Calu3 (cell line): ENCODE measurements around the gene CDH18. TPM values are rescaled to one million over a fixed set of nuclear protein-coding genes. Genes with fewer than 3 reads are reported as not detected.

Experiments used
- Bru-seq: library from RNA; stranded (reverse); fragments of 400-500 nt; gene quantifications from one replicate; lab custom pipeline; 2021; lab: Mats Ljungman, UMichigan
- BruChase-seq, 2 experiments: library from RNA; stranded (reverse); fragments of 400-500 nt; gene quantifications; one replicate each; lab custom pipeline; 2021; lab: Mats Ljungman, UMichigan
- BruUV-seq: library from RNA; stranded (reverse); fragments of 400-500 nt; replicated peaks from 2 replicates; lab custom pipeline; 2021; lab: Mats Ljungman, UMichigan
- CTCF ChIA-PET: fragments of 300-600 bp; sonication (Branson Sonifier 250); formaldehyde crosslinking; loops from one replicate; lab custom pipeline; 2022; ENCODE audit warnings: antibody characterized with exemption; lab: Charles Lee
- DNase-seq: peaks from one replicate; pipeline ENCODE4 v3.0.0; 2022
- H3K27ac Mint-ChIP-seq: one replicate; pipeline ENCODE4 v1.8.0; 2022; ENCODE audit warnings: mixed read lengths; ENCODE audit not compliant: unreplicated experiment
- H3K27me3 Mint-ChIP-seq: one replicate; pipeline ENCODE4 v1.8.0; 2022; ENCODE audit warnings: mixed read lengths; ENCODE audit not compliant: unreplicated experiment
- H3K36me3 Mint-ChIP-seq: one replicate; pipeline ENCODE4 v1.8.0; 2022; ENCODE audit warnings: mild to moderate bottlenecking, moderate library complexity, mixed read lengths; ENCODE audit not compliant: insufficient read depth, unreplicated experiment
- H3K4me1 Mint-ChIP-seq: one replicate; pipeline ENCODE4 v1.8.0; 2022; ENCODE audit warnings: mild to moderate bottlenecking, low read depth, mixed read lengths; ENCODE audit not compliant: unreplicated experiment
- H3K4me3 Mint-ChIP-seq: one replicate; pipeline ENCODE4 v1.8.0; 2022; ENCODE audit warnings: mild to moderate bottlenecking, low read depth, moderate library complexity, mixed read lengths; ENCODE audit not compliant: unreplicated experiment
- H3K9me3 Mint-ChIP-seq: one replicate; pipeline ENCODE4 v1.8.0; 2022; ENCODE audit warnings: low read depth, mixed read lengths; ENCODE audit not compliant: unreplicated experiment
- intact Hi-C: fragments of 100-400 bp; cut with micrococcal nuclease; formaldehyde crosslinking; loops from one replicate; pipeline ENCODE4 v1.10.0; 2022; ENCODE audit not compliant: unreplicated experiment
- long read RNA-seq: library from polyadenylated mRNA; stranded (forward); transcript quantifications from one replicate; pipeline ENCODE4 v2.0.0, GENCODE V29; 2022
- total RNA-seq: library from RNA; stranded (reverse); gene quantifications from 2 replicates; pipeline ENCODE4 v1.2.3, GENCODE V29; 2022
- TF ChIP-seq, protein P1 (sequence below): fragments of 200-600 bp; IDR thresholded peaks from one replicate; pipeline ENCODE4 v1.8.0; 2022; ENCODE audit warnings: antibody characterized with exemption; ENCODE audit not compliant: unreplicated experiment

Gene CDH18, protein sequence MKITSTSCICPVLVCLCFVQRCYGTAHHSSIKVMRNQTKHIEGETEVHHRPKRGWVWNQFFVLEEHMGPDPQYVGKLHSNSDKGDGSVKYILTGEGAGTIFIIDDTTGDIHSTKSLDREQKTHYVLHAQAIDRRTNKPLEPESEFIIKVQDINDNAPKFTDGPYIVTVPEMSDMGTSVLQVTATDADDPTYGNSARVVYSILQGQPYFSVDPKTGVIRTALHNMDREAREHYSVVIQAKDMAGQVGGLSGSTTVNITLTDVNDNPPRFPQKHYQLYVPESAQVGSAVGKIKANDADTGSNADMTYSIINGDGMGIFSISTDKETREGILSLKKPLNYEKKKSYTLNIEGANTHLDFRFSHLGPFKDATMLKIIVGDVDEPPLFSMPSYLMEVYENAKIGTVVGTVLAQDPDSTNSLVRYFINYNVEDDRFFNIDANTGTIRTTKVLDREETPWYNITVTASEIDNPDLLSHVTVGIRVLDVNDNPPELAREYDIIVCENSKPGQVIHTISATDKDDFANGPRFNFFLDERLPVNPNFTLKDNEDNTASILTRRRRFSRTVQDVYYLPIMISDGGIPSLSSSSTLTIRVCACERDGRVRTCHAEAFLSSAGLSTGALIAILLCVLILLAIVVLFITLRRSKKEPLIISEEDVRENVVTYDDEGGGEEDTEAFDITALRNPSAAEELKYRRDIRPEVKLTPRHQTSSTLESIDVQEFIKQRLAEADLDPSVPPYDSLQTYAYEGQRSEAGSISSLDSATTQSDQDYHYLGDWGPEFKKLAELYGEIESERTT
- total RNA-seq (not detected in 2 replicates), Bru-seq, nascent RNA (percentile 3 among the genes with signal in this experiment), BruChase-seq, experiment 1, labeled RNA remaining after a 6-hour chase (percentile 1 among the genes with signal in this experiment), BruChase-seq, experiment 2, labeled RNA remaining after a 2-hour chase (percentile 2 among the genes with signal in this experiment)
- long read RNA-seq: 0 reads

- TF ChIP-seq, protein P1, sequence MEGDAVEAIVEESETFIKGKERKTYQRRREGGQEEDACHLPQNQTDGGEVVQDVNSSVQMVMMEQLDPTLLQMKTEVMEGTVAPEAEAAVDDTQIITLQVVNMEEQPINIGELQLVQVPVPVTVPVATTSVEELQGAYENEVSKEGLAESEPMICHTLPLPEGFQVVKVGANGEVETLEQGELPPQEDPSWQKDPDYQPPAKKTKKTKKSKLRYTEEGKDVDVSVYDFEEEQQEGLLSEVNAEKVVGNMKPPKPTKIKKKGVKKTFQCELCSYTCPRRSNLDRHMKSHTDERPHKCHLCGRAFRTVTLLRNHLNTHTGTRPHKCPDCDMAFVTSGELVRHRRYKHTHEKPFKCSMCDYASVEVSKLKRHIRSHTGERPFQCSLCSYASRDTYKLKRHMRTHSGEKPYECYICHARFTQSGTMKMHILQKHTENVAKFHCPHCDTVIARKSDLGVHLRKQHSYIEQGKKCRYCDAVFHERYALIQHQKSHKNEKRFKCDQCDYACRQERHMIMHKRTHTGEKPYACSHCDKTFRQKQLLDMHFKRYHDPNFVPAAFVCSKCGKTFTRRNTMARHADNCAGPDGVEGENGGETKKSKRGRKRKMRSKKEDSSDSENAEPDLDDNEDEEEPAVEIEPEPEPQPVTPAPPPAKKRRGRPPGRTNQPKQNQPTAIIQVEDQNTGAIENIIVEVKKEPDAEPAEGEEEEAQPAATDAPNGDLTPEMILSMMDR: no peak
- Mint-ChIP-seq H3K27ac (no peak within 1 kb of the TSS), H3K4me3 (peak within 1 kb of the TSS; percentile 43), H3K4me1 (no peaks in the 10 kb centered on the region), H3K9me3 (no peaks in the 10 kb centered on the region), H3K27me3 (no peaks in the 10 kb centered on the region), H3K36me3 (no peaks in the 10 kb centered on the region)
- CTCF ChIA-PET: no interaction called here
- intact Hi-C loops: no loop called here
- peak; percentile 29 for DNase-seq
- BruUV-seq: no TSS peak
Observed at GRCh38 chr5:19987612-19988361, at the start of gene CDH18. TSS of gene CDH18 (minus strand) at chr5:19988200. CDS start at chr5:19838986, 149,214 bp downstream.

DNA sequence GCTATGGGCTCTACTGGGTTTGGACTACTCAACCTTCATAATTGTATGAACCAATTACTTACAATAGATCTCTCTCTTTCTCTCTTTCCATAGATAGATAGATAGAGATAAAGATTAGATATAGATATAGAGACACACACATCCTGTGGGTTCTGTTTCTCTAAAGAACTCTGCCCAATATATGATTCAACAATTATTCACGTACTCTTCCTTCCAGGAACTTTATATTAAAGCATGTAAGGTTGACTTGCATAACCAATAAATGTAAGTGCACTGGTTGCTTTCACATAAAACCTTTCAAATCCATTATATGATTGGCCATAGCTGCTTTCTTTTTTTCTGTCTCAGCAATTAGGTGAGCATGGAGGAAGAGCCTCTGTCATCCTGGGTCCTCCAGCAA lies 46.7 kb upstream of the CDH18 start:
- intact Hi-C loops: no loop called here
- BruUV-seq: no TSS peak
- Mint-ChIP-seq H3K27ac (no peak overlapping the region), H3K4me3 (no peak overlapping the region), H3K4me1 (no peaks in the 10 kb centered on the region), H3K9me3 (peaks cover 8% of the 10 kb centered on the region), H3K36me3 (no peaks in the 10 kb centered on the region), H3K27me3 (no peaks in the 10 kb centered on the region)
- DNase-seq: no peak
- TF ChIP-seq, protein P1: no peak
- CTCF ChIA-PET: no interaction called here

DNA sequence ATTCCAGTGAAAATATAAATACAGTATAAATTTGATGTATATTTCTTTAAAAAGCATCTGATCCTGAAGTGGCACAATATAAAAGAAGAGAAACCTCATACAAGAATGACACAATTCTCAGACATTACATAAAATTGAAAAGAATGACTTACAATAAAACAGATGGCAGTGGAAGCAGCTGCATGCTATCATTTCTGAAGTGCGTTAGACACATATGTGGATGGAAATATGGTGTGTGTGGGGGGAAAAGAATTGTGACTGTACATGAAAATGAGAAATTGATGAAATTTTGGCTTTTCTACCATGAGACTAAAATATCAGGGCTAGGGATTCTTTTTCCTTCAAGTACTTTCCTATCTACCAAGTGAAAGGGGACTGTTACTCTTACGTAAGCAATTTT lies 45.9 kb upstream of the CDH18 start:
- Mint-ChIP-seq H3K27me3 (no peaks in the 10 kb centered on the region), H3K36me3 (no peaks in the 10 kb centered on the region), H3K27ac (no peak overlapping the region), H3K4me1 (no peaks in the 10 kb centered on the region), H3K9me3 (peaks cover 8% of the 10 kb centered on the region), H3K4me3 (no peak overlapping the region)
- TF ChIP-seq, protein P1: no peak
- intact Hi-C loops: no loop called here
- CTCF ChIA-PET: no interaction called here
- no peak for DNase-seq
- BruUV-seq: no TSS peak

DNA sequence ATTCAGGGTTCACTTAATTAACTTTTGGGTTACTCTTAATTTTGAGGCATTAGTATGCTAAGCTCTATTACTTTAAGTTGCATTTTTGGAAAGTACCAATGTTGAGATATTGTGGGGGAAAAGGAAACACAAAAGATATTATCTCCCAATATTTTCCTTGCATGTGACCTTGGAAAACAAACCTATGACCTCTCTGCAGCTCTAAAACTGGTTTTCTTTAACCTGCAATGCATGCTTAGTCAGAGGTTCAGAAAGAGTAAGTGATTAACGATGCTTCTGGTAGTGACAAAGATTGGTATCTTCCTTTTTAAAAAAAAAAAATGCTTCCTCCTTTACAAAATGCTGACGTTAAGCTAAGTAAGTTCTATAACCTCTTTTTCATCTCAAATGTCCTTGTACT lies 44.9 kb upstream of the CDH18 start:
- intact Hi-C loops: no loop called here
- no peak for DNase-seq
- H3K4me3 Mint-ChIP-seq: no peak overlapping the region
- H3K9me3 Mint-ChIP-seq: peaks cover 6% of the 10 kb centered on the region
- H3K27me3 Mint-ChIP-seq: no peaks in the 10 kb centered on the region
- no peaks in the 10 kb centered on the region for H3K4me1 Mint-ChIP-seq
- no peaks in the 10 kb centered on the region for H3K36me3 Mint-ChIP-seq
- TF ChIP-seq, protein P1: no peak
- H3K27ac Mint-ChIP-seq: peak overlapping the region; percentile 47
- no TSS peak for BruUV-seq
- CTCF ChIA-PET: no interaction called here
